Measurements from ENCODE around the gene KCNJ6. TPM values are rescaled to one million over a fixed set of nuclear protein-coding genes. Genes with fewer than 3 reads are reported as not detected.
"Not testable (repeated sequence)": the region's sequence is repeated elsewhere in the genome, so short reads cannot be mapped to it uniquely, and the experiment has no call there.

Gene KCNJ6
- total and polyA plus RNA-seq, 2 experiments from 2014 or later = 0.07 to 0.46 TPM

- no peak for TF ChIP-seq CTCF (IDR thresholded peaks at IDR 0.05; ENCODE audit: poor library complexity)
- TF ChIP-seq EZH2 (IDR thresholded peaks at IDR 0.05; ENCODE audit: borderline replicate concordance) = no peak
- no peak for TF ChIP-seq EZH2phosphoT487 (IDR thresholded peaks at IDR 0.05; ENCODE audit: low read depth, severe bottlenecking, unreplicated experiment)
- DNase-seq (ENCODE audit: low spot score) = no peak
- Histone ChIP-seq H3K9me3 (ENCODE audit: low read depth) (no peaks in the 10 kb centered on the region), H2AFZ (no peak overlapping the region), H3K4me3 (no peak overlapping the region), H3K4me2 (no peak overlapping the region), H3K36me3 (replicated peaks; ENCODE audit: insufficient read depth, low read depth) (no peaks in the 10 kb centered on the region), H3K27me3 (no peaks in the 10 kb centered on the region), H3K79me2 (no peaks in the 10 kb centered on the region), H3K9me2 (replicated peaks; ENCODE audit: insufficient read depth) (no peaks in the 10 kb centered on the region), H3K27ac (no peak overlapping the region), H3K4me1 (ENCODE audit: insufficient read depth) (no peaks in the 10 kb centered on the region), H4K20me1 (ENCODE audit: insufficient read depth, poor library complexity, severe bottlenecking) (no peaks in the 10 kb centered on the region)
- 65% methylated on average over 4 of the region's 4 CpGs for WGBS (ENCODE audit: low lambda C conversion rate, missing lambda C conversion rate)
Observed at GRCh38 chr21:37592496-37592895, 323.8 kb downstream of the KCNJ6 start.

GRCh38 chr21:37591994-37592393 lies 324.3 kb downstream of the KCNJ6 start:
- not testable (repeated sequence) for H3K79me2 ChIP-seq; H3K36me3 ChIP-seq (replicated peaks; ENCODE audit: insufficient read depth, low read depth); H3K4me1 ChIP-seq (ENCODE audit: insufficient read depth); H3K4me2 ChIP-seq; H3K27me3 ChIP-seq; H3K27ac ChIP-seq; H4K20me1 ChIP-seq (ENCODE audit: insufficient read depth, poor library complexity, severe bottlenecking); H2AFZ ChIP-seq; DNase-seq (ENCODE audit: low spot score); H3K9me2 ChIP-seq (replicated peaks; ENCODE audit: insufficient read depth); H3K4me3 ChIP-seq; H3K9me3 ChIP-seq (ENCODE audit: low read depth)
- 80% methylated on average over 11 of the region's 12 CpGs for WGBS (ENCODE audit: low lambda C conversion rate, missing lambda C conversion rate)

GRCh38 chr21:37590836-37591235 lies 325.4 kb downstream of the KCNJ6 start:
- H3K4me2 ChIP-seq; H3K27ac ChIP-seq; H3K9me2 ChIP-seq (replicated peaks; ENCODE audit: insufficient read depth); H4K20me1 ChIP-seq (ENCODE audit: insufficient read depth, poor library complexity, severe bottlenecking); H3K4me1 ChIP-seq (ENCODE audit: insufficient read depth); H3K27me3 ChIP-seq; H3K4me3 ChIP-seq; H3K79me2 ChIP-seq; H3K9me3 ChIP-seq (ENCODE audit: low read depth); H3K36me3 ChIP-seq (replicated peaks; ENCODE audit: insufficient read depth, low read depth); DNase-seq (ENCODE audit: low spot score); H2AFZ ChIP-seq: not testable (repeated sequence)
- 38% methylated on average over 8 of the region's 8 CpGs for WGBS (ENCODE audit: low lambda C conversion rate, missing lambda C conversion rate)

- H3K9me3 ChIP-seq (ENCODE audit: low read depth); H3K27ac ChIP-seq; H4K20me1 ChIP-seq (ENCODE audit: insufficient read depth, poor library complexity, severe bottlenecking); H3K27me3 ChIP-seq; H3K9me2 ChIP-seq (replicated peaks; ENCODE audit: insufficient read depth); H2AFZ ChIP-seq; H3K79me2 ChIP-seq; H3K36me3 ChIP-seq (replicated peaks; ENCODE audit: insufficient read depth, low read depth); DNase-seq (ENCODE audit: low spot score); H3K4me2 ChIP-seq; H3K4me3 ChIP-seq; H3K4me1 ChIP-seq (ENCODE audit: insufficient read depth): not testable (repeated sequence)
- 91% methylated on average over 8 of the region's 8 CpGs for WGBS (ENCODE audit: low lambda C conversion rate, missing lambda C conversion rate)
Observed at GRCh38 chr21:37588644-37589043, 327.6 kb downstream of the KCNJ6 start.

GRCh38 chr21:37587635-37588177 lies 328.6 kb downstream of the KCNJ6 start:
- H3K9me2 ChIP-seq (replicated peaks; ENCODE audit: insufficient read depth) = no peaks in the 10 kb centered on the region
- TF ChIP-seq CTCF (IDR thresholded peaks at IDR 0.05; ENCODE audit: poor library complexity) (no peak), EZH2 (IDR thresholded peaks at IDR 0.05; ENCODE audit: borderline replicate concordance) (no peak), EZH2phosphoT487 (IDR thresholded peaks at IDR 0.05; ENCODE audit: low read depth, severe bottlenecking, unreplicated experiment) (no peak)
- no peaks in the 10 kb centered on the region for H4K20me1 ChIP-seq (ENCODE audit: insufficient read depth, poor library complexity, severe bottlenecking)
- H3K36me3 ChIP-seq (replicated peaks; ENCODE audit: insufficient read depth, low read depth) = no peaks in the 10 kb centered on the region
- H3K9me3 ChIP-seq (ENCODE audit: low read depth) = no peaks in the 10 kb centered on the region
- H3K4me1 ChIP-seq (ENCODE audit: insufficient read depth) = no peaks in the 10 kb centered on the region
- 79% methylated on average over 5 of the region's 5 CpGs for WGBS (ENCODE audit: low lambda C conversion rate, missing lambda C conversion rate)
- H3K27ac ChIP-seq = no peak overlapping the region
- no peak for DNase-seq (ENCODE audit: low spot score)
- no peaks in the 10 kb centered on the region for H3K79me2 ChIP-seq
- no peak overlapping the region for H3K4me3 ChIP-seq
- no peak overlapping the region for H2AFZ ChIP-seq
- no peak overlapping the region for H3K4me2 ChIP-seq
- H3K27me3 ChIP-seq = no peaks in the 10 kb centered on the region

Data from hepatocyte (in vitro differentiated cells).